ENCODE measurements around the gene MOB3B.

Gene MOB3B

GRCh38 chr9:27519466-27520465, 9.8 kb downstream of the MOB3B start:
- H3K4me3 ChIP-seq (ENCODE audit: low read depth, low read length), result no peak overlapping the region
- CTCF ChIA-PET, result interaction anchor here (2.3 kb wide), 1 partner anchor 10 kb away, joined by 7 read pairs; the partner anchor contains the start of gene MOB3B
- TF ChIP-seq CTCF (IDR thresholded peaks at IDR 0.05; ENCODE audit: insufficient read depth, low read length, missing control alignments), result no peak
- no peak for DNase-seq (ENCODE audit: low read depth, low spot score)
- POLR2A ChIA-PET, result no interaction called here

GRCh38 chr9:27518809-27519208, 10.8 kb downstream of the MOB3B start:
- CTCF ChIA-PET, result interaction anchor here (2.3 kb wide), 1 partner anchor 11 kb away, joined by 7 read pairs; the partner anchor contains the start of gene MOB3B

DNA sequence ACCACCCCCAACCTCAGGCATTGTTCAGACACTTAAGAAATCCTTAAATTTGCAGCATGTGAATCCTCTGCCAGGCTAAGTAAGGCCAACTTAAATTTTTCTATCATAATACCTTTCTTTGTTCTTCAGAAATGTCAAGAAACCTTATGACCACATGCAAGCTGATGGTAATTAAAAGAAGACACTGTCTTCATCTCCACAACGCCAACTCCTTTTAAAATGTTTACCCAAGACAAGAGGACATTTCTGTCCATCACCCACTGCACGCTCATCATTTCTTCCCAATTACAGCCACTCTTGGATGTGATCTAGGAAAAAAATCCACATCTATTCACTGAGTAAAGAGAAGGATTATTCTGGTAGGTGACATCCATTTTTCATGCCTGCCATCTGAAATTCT, 11.6 kb downstream of the MOB3B start:
- POLR2A ChIA-PET, result no interaction called here
- H3K4me3 ChIP-seq (ENCODE audit: low read depth, low read length), result no peak overlapping the region
- TF ChIP-seq CTCF (IDR thresholded peaks at IDR 0.05; ENCODE audit: insufficient read depth, low read length, missing control alignments), result no peak
- CTCF ChIA-PET, result interaction anchor here (2.2 kb wide), 1 partner anchor 12 kb away, joined by 6 read pairs; the partner anchor contains the start of gene MOB3B
- no peak for DNase-seq (ENCODE audit: low read depth, low spot score)

More at GRCh38 chr9:27518809-27519208, 10.8 kb downstream of the MOB3B start:
- DNase-seq (ENCODE audit: low read depth, low spot score), result no peak
- no peak for TF ChIP-seq CTCF (IDR thresholded peaks at IDR 0.05; ENCODE audit: insufficient read depth, low read length, missing control alignments)
- POLR2A ChIA-PET, result no interaction called here
- no peak overlapping the region for H3K4me3 ChIP-seq (ENCODE audit: low read depth, low read length)

DNA sequence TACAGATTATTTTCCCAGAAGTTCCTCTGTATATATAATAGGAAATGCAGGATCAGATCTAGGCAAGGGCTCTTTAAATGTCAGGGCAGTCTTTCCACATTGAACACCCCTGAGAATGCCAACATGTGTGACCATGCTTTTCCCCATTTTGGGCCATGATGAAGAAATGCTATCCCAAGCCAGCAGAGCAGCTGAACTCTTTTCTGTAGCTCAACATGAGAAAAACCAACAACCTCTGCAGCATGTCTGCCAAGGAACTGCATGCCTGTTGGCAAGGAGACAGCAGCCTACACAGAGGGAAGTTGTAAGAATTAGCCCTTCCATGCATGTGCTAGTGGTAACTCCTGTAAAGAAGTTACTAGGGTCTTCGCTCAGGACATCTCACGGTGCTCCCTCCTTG, 15.1 kb downstream of the MOB3B start:
- no peak overlapping the region for H3K4me3 ChIP-seq (ENCODE audit: low read depth, low read length)
- ChIA-PET POLR2A (no interaction called here), CTCF (interaction anchor here (1.1 kb wide), 1 partner anchor 15 kb away, joined by 3 read pairs; the partner anchor contains the start of gene MOB3B)
- TF ChIP-seq CTCF (IDR thresholded peaks at IDR 0.05; ENCODE audit: insufficient read depth, low read length, missing control alignments), result no peak
- DNase-seq (ENCODE audit: low read depth, low spot score), result no peak

DNA sequence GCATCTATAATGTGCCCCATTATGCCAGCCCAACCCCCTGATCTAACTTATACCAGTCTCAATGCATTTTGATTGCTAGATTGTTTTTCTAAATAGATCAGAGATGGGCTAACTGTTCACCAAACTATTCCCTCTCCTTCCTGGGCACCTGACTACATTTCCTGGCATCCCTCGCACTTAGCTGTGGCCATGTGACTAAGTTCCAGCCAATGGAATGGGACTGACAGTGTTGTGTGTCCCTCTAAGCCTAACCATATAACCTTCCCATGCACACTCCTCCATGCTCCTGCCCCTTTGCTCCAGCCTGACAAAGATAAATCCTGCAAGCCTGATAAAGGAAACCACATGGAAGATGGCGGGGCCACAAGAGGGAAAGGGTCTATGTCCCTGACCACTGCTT, 17.8 kb downstream of the MOB3B start:
- no peak for TF ChIP-seq CTCF (IDR thresholded peaks at IDR 0.05; ENCODE audit: insufficient read depth, low read length, missing control alignments)
- H3K4me3 ChIP-seq (ENCODE audit: low read depth, low read length), result no peak overlapping the region
- ChIA-PET POLR2A (no interaction called here), CTCF (interaction anchor here (1.2 kb wide), 1 partner anchor 18 kb away, joined by 3 read pairs; the partner anchor contains the start of gene MOB3B)
- no peak for DNase-seq (ENCODE audit: low read depth, low spot score)

DNA sequence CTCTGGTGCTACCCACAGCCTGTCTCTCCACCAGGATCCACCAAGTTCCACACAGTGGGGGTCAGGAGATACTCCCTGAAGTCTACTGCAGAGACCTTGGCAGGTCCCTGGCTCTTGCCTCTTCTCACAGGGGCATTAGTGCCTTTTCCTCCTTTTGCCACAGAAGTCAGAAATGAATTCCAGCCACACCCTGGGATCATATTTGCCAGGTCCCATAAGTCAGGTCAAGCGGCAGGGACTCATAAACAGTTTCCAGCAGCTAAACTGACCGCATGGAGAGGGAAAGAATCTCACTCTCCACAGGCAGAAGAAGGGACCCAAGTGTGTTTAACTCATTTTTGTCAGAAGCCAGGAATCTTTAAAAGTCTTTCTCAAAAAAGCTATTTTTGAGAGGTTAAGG, 18.8 kb downstream of the MOB3B start:
- no peak for TF ChIP-seq CTCF (IDR thresholded peaks at IDR 0.05; ENCODE audit: insufficient read depth, low read length, missing control alignments)
- ChIA-PET POLR2A (no interaction called here), CTCF (interaction anchor here (1.0 to 1.2 kb wide), 3 partner anchors 19 to 178 kb away, joined by 3 read pairs; partner anchors contain the start of gene MOB3B)
- no peak overlapping the region for H3K4me3 ChIP-seq (ENCODE audit: low read depth, low read length)
- DNase-seq (ENCODE audit: low read depth, low spot score), result no peak

Measured in AG04449 (cell line).